Measurements from ENCODE around the gene SYT1.

DNA sequence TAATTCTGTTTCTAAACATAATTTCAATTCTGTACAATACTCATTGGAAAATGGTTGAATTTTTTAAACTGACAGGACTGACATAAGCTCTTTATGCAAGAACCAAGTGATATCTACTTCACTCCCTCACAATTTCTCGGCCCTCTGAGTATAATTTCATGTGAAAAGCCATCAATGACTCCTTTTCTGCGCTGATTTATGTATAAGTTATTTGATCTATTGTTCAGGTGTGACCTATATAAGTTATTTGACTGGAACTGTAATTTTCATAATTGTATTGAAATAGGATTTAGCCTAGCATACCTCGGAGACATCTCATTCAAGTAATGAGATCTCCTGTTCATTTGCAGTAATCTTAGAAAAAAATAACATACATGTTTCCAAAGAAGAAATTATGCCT is 184.4 kb downstream of the SYT1 start:
- TF ChIP-seq, protein P1, sequence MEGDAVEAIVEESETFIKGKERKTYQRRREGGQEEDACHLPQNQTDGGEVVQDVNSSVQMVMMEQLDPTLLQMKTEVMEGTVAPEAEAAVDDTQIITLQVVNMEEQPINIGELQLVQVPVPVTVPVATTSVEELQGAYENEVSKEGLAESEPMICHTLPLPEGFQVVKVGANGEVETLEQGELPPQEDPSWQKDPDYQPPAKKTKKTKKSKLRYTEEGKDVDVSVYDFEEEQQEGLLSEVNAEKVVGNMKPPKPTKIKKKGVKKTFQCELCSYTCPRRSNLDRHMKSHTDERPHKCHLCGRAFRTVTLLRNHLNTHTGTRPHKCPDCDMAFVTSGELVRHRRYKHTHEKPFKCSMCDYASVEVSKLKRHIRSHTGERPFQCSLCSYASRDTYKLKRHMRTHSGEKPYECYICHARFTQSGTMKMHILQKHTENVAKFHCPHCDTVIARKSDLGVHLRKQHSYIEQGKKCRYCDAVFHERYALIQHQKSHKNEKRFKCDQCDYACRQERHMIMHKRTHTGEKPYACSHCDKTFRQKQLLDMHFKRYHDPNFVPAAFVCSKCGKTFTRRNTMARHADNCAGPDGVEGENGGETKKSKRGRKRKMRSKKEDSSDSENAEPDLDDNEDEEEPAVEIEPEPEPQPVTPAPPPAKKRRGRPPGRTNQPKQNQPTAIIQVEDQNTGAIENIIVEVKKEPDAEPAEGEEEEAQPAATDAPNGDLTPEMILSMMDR (conservative IDR thresholded peaks at IDR 0.05 in 1 of 2, IDR thresholded peaks at IDR 0.05 in 1 of 2; ENCODE audit: low read depth in 1 of 2, low read length in 2 of 2): no peak
- TF ChIP-seq EZH2 (IDR thresholded peaks at IDR 0.05; ENCODE audit: low read length, missing control alignments): no peak
